HG03460 (cell line): ENCODE measurements around the gene SEPTIN12.

ENCODE experiments used
- ATAC-seq: cut with Tn5 transposase; IDR thresholded peaks from one replicate; pipeline ENCODE4 v1.9.1; 2021; ENCODE audit not compliant: unreplicated experiment

Gene SEPTIN12

GRCh38 chr16:4787627-4788482, at the start of gene SEPTIN12:
SEPTIN12 (minus strand) TSS chr16:4788345; CDS start chr16:4787645, 700 bp downstream.
- no peak for ATAC-seq

GRCh38 chr16:4836727-4837126, 48.6 kb upstream of the SEPTIN12 start:
- no peak for ATAC-seq

- no peak for ATAC-seq
These were observed 45.4 kb upstream of the SEPTIN12 start for GRCh38 chr16:4833584-4833983.

- no peak for ATAC-seq
These were observed 44.7 kb upstream of the SEPTIN12 start for GRCh38 chr16:4832698-4833343.

- no peak for ATAC-seq
These were observed 43.5 kb upstream of the SEPTIN12 start for GRCh38 chr16:4831616-4832015.

- ATAC-seq: no peak
These were observed 42.3 kb upstream of the SEPTIN12 start for GRCh38 chr16:4830408-4830807.

- no peak for ATAC-seq
These were observed 40.6 kb upstream of the SEPTIN12 start for GRCh38 chr16:4828567-4829321.

- ATAC-seq: no peak
These were observed 38.8 kb upstream of the SEPTIN12 start for GRCh38 chr16:4826980-4827379.

GRCh38 chr16:4826526-4826925, 38.4 kb upstream of the SEPTIN12 start:
- ATAC-seq: no peak

GRCh38 chr16:4825196-4825595, 37.1 kb upstream of the SEPTIN12 start:
- ATAC-seq: no peak

GRCh38 chr16:4820652-4821051, 32.5 kb upstream of the SEPTIN12 start:
- no peak for ATAC-seq

- no peak for ATAC-seq
These were observed 26.5 kb upstream of the SEPTIN12 start for GRCh38 chr16:4814542-4815173.

GRCh38 chr16:4814046-4814445, 25.9 kb upstream of the SEPTIN12 start:
- ATAC-seq: no peak

- ATAC-seq: no peak
These were observed 25.3 kb upstream of the SEPTIN12 start for GRCh38 chr16:4813251-4814003.

- ATAC-seq: no peak
These were observed 23.6 kb upstream of the SEPTIN12 start for GRCh38 chr16:4811773-4812172.

GRCh38 chr16:4811242-4811641, 23.1 kb upstream of the SEPTIN12 start:
- ATAC-seq: no peak

GRCh38 chr16:4806280-4806679, 18.1 kb upstream of the SEPTIN12 start:
- no peak for ATAC-seq

- ATAC-seq: no peak
These were observed 17.1 kb upstream of the SEPTIN12 start for GRCh38 chr16:4805231-4805630.

GRCh38 chr16:4803898-4804762, 16.0 kb upstream of the SEPTIN12 start:
- ATAC-seq: no peak
